ENCODE results near the gene ADTRP. TPM values are rescaled to one million over a fixed set of nuclear protein-coding genes. Genes with fewer than 3 reads are reported as not detected.

The ADTRP gene
- total and polyA plus RNA-seq, 10 of the 15 experiments (the other 5 are each of a cell fraction or from before 2014, with no cell fraction given) = 0.10 to 2.6 (median 2.1) TPM

- no peak for FAIRE-seq
- ChIA-PET SMC1A (ENCODE audit: uncharacterized antibody, unreplicated experiment) (interaction anchor here (0.9 to 6.9 kb wide), 8 partner anchors 11 to 587 kb away, joined by 3 to 39 read pairs (median 6); partner anchors contain the start of gene EDN1), POLR2A (no interaction called here), RAD21 (ENCODE audit: unreplicated experiment) (interaction anchor here (1.0 to 3.6 kb wide), 7 partner anchors 9 to 902 kb away, joined by 3 to 34 read pairs (median 6); no protein-coding TSS in a partner anchor), CTCF (interaction anchor here (1.0 to 2.0 kb wide), 4 partner anchors 10 to 310 kb away, joined by 3 to 10 read pairs (median 3); no protein-coding TSS in a partner anchor)
- Histone ChIP-seq H2AFZ (ENCODE audit: control insufficient read depth, low read depth, low read length) (no peak overlapping the region), H4K20me1 (ENCODE audit: control insufficient read depth, insufficient read depth) (no peaks in the 10 kb centered on the region), H3K4me3 (no peak overlapping the region), H3K27me3 (replicated peaks in 1 of 2; ENCODE audit: control insufficient read depth in 2 of 2, insufficient read depth in 2 of 2, low read length in 1 of 2) (no peaks in the 10 kb centered on the region), H3K79me2 (ENCODE audit: control insufficient read depth, insufficient read depth, low read length) (no peaks in the 10 kb centered on the region), H3K9me3 (replicated peaks; ENCODE audit: control insufficient read depth, insufficient read depth, low read length) (peaks cover under 1% of the 10 kb centered on the region; the same call in 2 of the 3 replicates), H3K27ac (ENCODE audit: control insufficient read depth, insufficient read depth) (no peak overlapping the region), H3K36me3 (ENCODE audit: control insufficient read depth in 2 of 2, insufficient read depth in 2 of 2, low read length in 1 of 2) (no peaks in the 10 kb centered on the region), H3K4me2 (ENCODE audit: control insufficient read depth, insufficient read depth) (no peak overlapping the region), H3K4me1 (ENCODE audit: control insufficient read depth, insufficient read depth, low read length) (peaks cover 7% of the 10 kb centered on the region), H3K9ac (ENCODE audit: control insufficient read depth, insufficient read depth, low read length) (no peak overlapping the region)
- no peak for DNase-seq (ENCODE audit: low read depth, low spot score)
- BruUV-seq (replicated peaks) = no TSS peak
- WGBS (ENCODE audit: insufficient coverage, insufficient replicate concordance, low lambda C conversion rate, missing lambda C conversion rate) = 92% methylated on average over 6 of the region's 6 CpGs
- intact Hi-C loops (cut with micrococcal nuclease; ENCODE audit: unreplicated experiment) (no loop called here), in situ Hi-C loops (cut with MboI) (loop anchor here (25.0 kb wide), 1 partner anchor 309 kb away; the partner anchor contains the start of gene HIVEP1)
- ATAC-seq = no peak
- TF ChIP-seq MTA2 (IDR thresholded peaks at IDR 0.05; ENCODE audit: low read depth) (no peak), HCFC1 (IDR thresholded peaks at IDR 0.05; ENCODE audit: low read length) (no peak), ZBTB11 (CRISPR knock-in tag; IDR thresholded peaks at IDR 0.05) (no peak), E2F4 (IDR thresholded peaks at IDR 0.05; ENCODE audit: low read depth, low read length) (no peak), SMAD5 (IDR thresholded peaks at IDR 0.05; ENCODE audit: low read depth) (no peak), SPI1 (IDR thresholded peaks at IDR 0.05; ENCODE audit: borderline replicate concordance, insufficient read depth, low read depth, low read length) (no peak)
Measured at GRCh38 chr6:11703725-11704124, 74.9 kb downstream of the ADTRP start.
